Caco-2 (cell line): ENCODE data around the gene EIF4E3. TPM values are rescaled to one million over a fixed set of nuclear protein-coding genes. Genes with fewer than 3 reads are reported as not detected.

Experiments used
- BruUV-seq: library from RNA; stranded (reverse); fragments of 400-500 nt; replicated peaks from 2 replicates; lab custom pipeline; 2021; lab: Mats Ljungman, UMichigan
- CTCF ChIA-PET: fragments of 300-600 bp; sonication (Branson Sonifier 250); formaldehyde crosslinking; loops from one replicate; lab custom pipeline; 2022; ENCODE audit warnings: antibody characterized with exemption; lab: Charles Lee
- POLR2A ChIA-PET: fragments of 300-600 bp; sonication (Branson Sonifier 250); formaldehyde crosslinking; loops from one replicate; lab custom pipeline; 2022; ENCODE audit warnings: antibody characterized with exemption; lab: Charles Lee
- DNase-seq, 2 experiments: peaks; one replicate each; pipeline versions ENCODE4 v3.0.0 to v3.0.0-alpha.2; 2020 to 2022
- H3K27me3 ChIP-seq: replicated peaks from 2 replicates; pipeline ENCODE4 v1.6.0; 2011; ENCODE audit warnings: low read length; ENCODE audit not compliant: control insufficient read depth, insufficient read depth
- H3K36me3 ChIP-seq: 2 replicates; pipeline ENCODE4 v1.5.1; 2011; ENCODE audit warnings: low read length; ENCODE audit not compliant: control insufficient read depth, insufficient read depth
- H3K4me1 ChIP-seq: fragments of 250-450 bp; sonication (Bioruptor Pico); 2 replicates; pipeline ENCODE4 v1.5.1; 2020; ENCODE audit warnings: mild to moderate bottlenecking
- H3K4me3 ChIP-seq: 2 replicates; pipeline ENCODE4 v1.5.1; 2011; ENCODE audit warnings: low read depth, mild to moderate bottlenecking, control low read depth, low read length
- H3K9me3 ChIP-seq: fragments of 250-450 bp; sonication (Bioruptor Pico); 2 replicates; pipeline ENCODE4 v1.5.1; 2020; ENCODE audit warnings: mild to moderate bottlenecking, moderate library complexity
- H3K27ac Mint-ChIP-seq: one replicate; pipeline ENCODE4 v1.8.0; 2022; ENCODE audit warnings: mixed read lengths; ENCODE audit not compliant: unreplicated experiment
- H3K27me3 Mint-ChIP-seq: one replicate; pipeline ENCODE4 v1.8.0; 2022; ENCODE audit warnings: mixed read lengths; ENCODE audit not compliant: insufficient read depth, unreplicated experiment
- H3K36me3 Mint-ChIP-seq: one replicate; pipeline ENCODE4 v1.8.0; 2022; ENCODE audit warnings: mild to moderate bottlenecking, mixed read lengths; ENCODE audit not compliant: insufficient read depth, unreplicated experiment
- H3K4me1 Mint-ChIP-seq: one replicate; pipeline ENCODE4 v1.8.0; 2022; ENCODE audit warnings: low read depth, mixed read lengths; ENCODE audit not compliant: unreplicated experiment
- H3K4me3 Mint-ChIP-seq: one replicate; pipeline ENCODE4 v1.8.0; 2022; ENCODE audit warnings: mild to moderate bottlenecking, moderate library complexity, mixed read lengths; ENCODE audit not compliant: unreplicated experiment
- H3K9me3 Mint-ChIP-seq: one replicate; pipeline ENCODE4 v1.8.0; 2022; ENCODE audit warnings: mixed read lengths; ENCODE audit not compliant: unreplicated experiment
- CTCF ChIP-seq, 2 experiments: fragments of 200-600 bp in 1 of 2; IDR thresholded peaks; 1 replicate in 1 of 2; 2 replicates in 1 of 2; pipeline versions ENCODE4 v1.5.1 to v1.8.0; 2011 to 2022; ENCODE audit warnings: antibody characterized with exemption in 1 of 2, control low read depth in 1 of 2, inconsistent platforms in 1 of 2, low read depth in 1 of 2, low read length in 1 of 2, mild to moderate bottlenecking in 1 of 2, moderate library complexity in 1 of 2; ENCODE audit not compliant: insufficient read depth in 1 of 2, severe bottlenecking in 1 of 2, unreplicated experiment in 1 of 2
- intact Hi-C: fragments of 100-400 bp; cut with micrococcal nuclease; formaldehyde crosslinking; loops from one replicate; pipeline ENCODE4 v1.10.0; 2022; ENCODE audit not compliant: unreplicated experiment
- total RNA-seq: library from RNA; stranded (reverse); gene quantifications from 2 replicates; pipeline ENCODE4 v1.2.3, GENCODE V29; 2022

EIF4E3 gene
- total RNA-seq, 1 experiment from 2014 or later, result 1.7 TPM

- intact Hi-C loops, result no loop called here
- BruUV-seq, result no TSS peak
- TF ChIP-seq CTCF (IDR thresholded peaks at IDR 0.05; ENCODE audit: insufficient read depth in 1 of 2, low read depth in 1 of 2, low read length in 1 of 2, severe bottlenecking in 1 of 2, unreplicated experiment in 1 of 2), result no peak
- no peak overlapping the region for H3K4me3 ChIP-seq
- H3K4me1 ChIP-seq, result peaks cover 9% of the 10 kb centered on the region; the same call in 1 of the 2 replicates
- no peaks in the 10 kb centered on the region for H3K36me3 ChIP-seq
- H3K36me3 Mint-ChIP-seq, result no peaks in the 10 kb centered on the region
- no peak overlapping the region for H3K4me3 Mint-ChIP-seq
- no peaks in the 10 kb centered on the region for H3K27me3 ChIP-seq
- H3K27me3 Mint-ChIP-seq, result no peaks in the 10 kb centered on the region
- no peaks in the 10 kb centered on the region for H3K9me3 Mint-ChIP-seq
- H3K27ac Mint-ChIP-seq, result no peak overlapping the region
- CTCF ChIA-PET, result interaction anchor here (1.0 kb wide), 1 partner anchor 11 kb away, joined by 4 read pairs; no protein-coding TSS in a partner anchor
- H3K9me3 ChIP-seq, result no peaks in the 10 kb centered on the region
- peak; percentile 34 to 53 for DNase-seq
- no peaks in the 10 kb centered on the region for H3K4me1 Mint-ChIP-seq
- POLR2A ChIA-PET, result interaction anchor here (0.5 kb wide), 1 partner anchor 433 kb away, joined by 3 read pairs; no protein-coding TSS in a partner anchor
Observed at GRCh38 chr3:71641674-71642073, 83.5 kb downstream of the EIF4E3 start.

GRCh38 chr3:71640331-71640983 is 84.7 kb downstream of the EIF4E3 start:
- TF ChIP-seq CTCF (IDR thresholded peaks at IDR 0.05; ENCODE audit: insufficient read depth in 1 of 2, low read depth in 1 of 2, low read length in 1 of 2, severe bottlenecking in 1 of 2, unreplicated experiment in 1 of 2), result no peak
- H3K9me3 Mint-ChIP-seq, result no peaks in the 10 kb centered on the region
- H3K9me3 ChIP-seq, result no peaks in the 10 kb centered on the region
- H3K4me1 Mint-ChIP-seq, result no peaks in the 10 kb centered on the region
- no TSS peak for BruUV-seq
- H3K4me1 ChIP-seq, result peaks cover 9% of the 10 kb centered on the region; the same call in 1 of the 2 replicates
- intact Hi-C loops, result no loop called here
- H3K27me3 ChIP-seq, result no peaks in the 10 kb centered on the region
- ChIA-PET POLR2A (no interaction called here), CTCF (no interaction called here)
- no peaks in the 10 kb centered on the region for H3K36me3 Mint-ChIP-seq
- H3K27ac Mint-ChIP-seq, result no peak overlapping the region
- no peak overlapping the region for H3K4me3 ChIP-seq
- H3K36me3 ChIP-seq, result no peaks in the 10 kb centered on the region
- no peak overlapping the region for H3K4me3 Mint-ChIP-seq
- no peak for DNase-seq
- H3K27me3 Mint-ChIP-seq, result no peaks in the 10 kb centered on the region

GRCh38 chr3:71636482-71636881 is 88.7 kb downstream of the EIF4E3 start:
- POLR2A ChIA-PET, result no interaction called here
- H3K27me3 Mint-ChIP-seq, result no peaks in the 10 kb centered on the region
- no peaks in the 10 kb centered on the region for H3K27me3 ChIP-seq

More at GRCh38 chr3:71636482-71636881, 88.7 kb downstream of the EIF4E3 start:
- intact Hi-C loops, result no loop called here
- DNase-seq, result no peak
- Histone ChIP-seq H3K36me3 (no peaks in the 10 kb centered on the region), H3K4me3 (no peak overlapping the region), H3K9me3 (no peaks in the 10 kb centered on the region), H3K4me1 (peaks cover 2% of the 10 kb centered on the region; the same call in 1 of the 2 replicates)
- CTCF ChIA-PET, result interaction anchor here (0.7 kb wide), 1 partner anchor 207 kb away, joined by 3 read pairs; no protein-coding TSS in a partner anchor
- H3K27ac Mint-ChIP-seq, result no peak overlapping the region
- H3K4me3 Mint-ChIP-seq, result no peak overlapping the region
- H3K9me3 Mint-ChIP-seq, result no peaks in the 10 kb centered on the region
- TF ChIP-seq CTCF (IDR thresholded peaks at IDR 0.05; ENCODE audit: insufficient read depth in 1 of 2, low read depth in 1 of 2, low read length in 1 of 2, severe bottlenecking in 1 of 2, unreplicated experiment in 1 of 2), result no peak
- H3K4me1 Mint-ChIP-seq, result no peaks in the 10 kb centered on the region
- H3K36me3 Mint-ChIP-seq, result no peaks in the 10 kb centered on the region
- BruUV-seq, result no TSS peak
